ENCODE results near the gene WDR33.

WDR33 gene

DNA sequence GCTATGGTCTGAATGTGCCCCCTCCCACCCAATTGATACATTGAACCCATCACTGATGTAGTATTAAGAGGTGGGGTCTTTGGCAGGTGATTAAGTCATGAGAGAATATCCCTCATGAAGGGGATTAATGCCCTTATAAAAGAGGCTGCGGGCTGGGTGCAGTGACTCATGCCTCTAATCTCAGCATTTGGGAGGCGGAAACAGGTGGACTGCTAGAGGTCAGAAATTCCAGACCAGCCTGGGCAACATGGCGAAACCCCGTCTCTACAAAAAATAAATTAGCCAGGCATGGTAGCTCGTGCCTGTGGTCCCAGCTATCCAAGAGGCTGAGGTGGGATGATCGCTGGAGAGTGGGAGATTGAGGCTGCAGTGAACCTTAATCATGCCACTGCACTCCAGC lies 32.7 kb upstream of the WDR33 start:
- POLR2A ChIA-PET = interaction anchor here (1.1 kb wide), 1 partner anchor 9 kb away, joined by 4 read pairs; no protein-coding TSS in a partner anchor
- Histone ChIP-seq H3K4me3 (ENCODE audit: low read depth, low read length) (no peak overlapping the region), H3K9me3 (ENCODE audit: control insufficient read depth, insufficient read depth, low read depth, low read length) (no peaks in the 10 kb centered on the region), H3K36me3 (ENCODE audit: control insufficient read depth in 2 of 2, insufficient read depth in 1 of 2, low read length in 2 of 2) (peaks cover 38 to 43% of the 10 kb centered on the region in 2 experiments), H3K4me1 (ENCODE audit: control insufficient read depth, insufficient read depth, low read length) (no peaks in the 10 kb centered on the region), H3K27ac (ENCODE audit: extremely low read depth, low read depth, low read length) (no peak overlapping the region)
- CTCF ChIA-PET = no interaction called here
- TF ChIP-seq, protein P1, sequence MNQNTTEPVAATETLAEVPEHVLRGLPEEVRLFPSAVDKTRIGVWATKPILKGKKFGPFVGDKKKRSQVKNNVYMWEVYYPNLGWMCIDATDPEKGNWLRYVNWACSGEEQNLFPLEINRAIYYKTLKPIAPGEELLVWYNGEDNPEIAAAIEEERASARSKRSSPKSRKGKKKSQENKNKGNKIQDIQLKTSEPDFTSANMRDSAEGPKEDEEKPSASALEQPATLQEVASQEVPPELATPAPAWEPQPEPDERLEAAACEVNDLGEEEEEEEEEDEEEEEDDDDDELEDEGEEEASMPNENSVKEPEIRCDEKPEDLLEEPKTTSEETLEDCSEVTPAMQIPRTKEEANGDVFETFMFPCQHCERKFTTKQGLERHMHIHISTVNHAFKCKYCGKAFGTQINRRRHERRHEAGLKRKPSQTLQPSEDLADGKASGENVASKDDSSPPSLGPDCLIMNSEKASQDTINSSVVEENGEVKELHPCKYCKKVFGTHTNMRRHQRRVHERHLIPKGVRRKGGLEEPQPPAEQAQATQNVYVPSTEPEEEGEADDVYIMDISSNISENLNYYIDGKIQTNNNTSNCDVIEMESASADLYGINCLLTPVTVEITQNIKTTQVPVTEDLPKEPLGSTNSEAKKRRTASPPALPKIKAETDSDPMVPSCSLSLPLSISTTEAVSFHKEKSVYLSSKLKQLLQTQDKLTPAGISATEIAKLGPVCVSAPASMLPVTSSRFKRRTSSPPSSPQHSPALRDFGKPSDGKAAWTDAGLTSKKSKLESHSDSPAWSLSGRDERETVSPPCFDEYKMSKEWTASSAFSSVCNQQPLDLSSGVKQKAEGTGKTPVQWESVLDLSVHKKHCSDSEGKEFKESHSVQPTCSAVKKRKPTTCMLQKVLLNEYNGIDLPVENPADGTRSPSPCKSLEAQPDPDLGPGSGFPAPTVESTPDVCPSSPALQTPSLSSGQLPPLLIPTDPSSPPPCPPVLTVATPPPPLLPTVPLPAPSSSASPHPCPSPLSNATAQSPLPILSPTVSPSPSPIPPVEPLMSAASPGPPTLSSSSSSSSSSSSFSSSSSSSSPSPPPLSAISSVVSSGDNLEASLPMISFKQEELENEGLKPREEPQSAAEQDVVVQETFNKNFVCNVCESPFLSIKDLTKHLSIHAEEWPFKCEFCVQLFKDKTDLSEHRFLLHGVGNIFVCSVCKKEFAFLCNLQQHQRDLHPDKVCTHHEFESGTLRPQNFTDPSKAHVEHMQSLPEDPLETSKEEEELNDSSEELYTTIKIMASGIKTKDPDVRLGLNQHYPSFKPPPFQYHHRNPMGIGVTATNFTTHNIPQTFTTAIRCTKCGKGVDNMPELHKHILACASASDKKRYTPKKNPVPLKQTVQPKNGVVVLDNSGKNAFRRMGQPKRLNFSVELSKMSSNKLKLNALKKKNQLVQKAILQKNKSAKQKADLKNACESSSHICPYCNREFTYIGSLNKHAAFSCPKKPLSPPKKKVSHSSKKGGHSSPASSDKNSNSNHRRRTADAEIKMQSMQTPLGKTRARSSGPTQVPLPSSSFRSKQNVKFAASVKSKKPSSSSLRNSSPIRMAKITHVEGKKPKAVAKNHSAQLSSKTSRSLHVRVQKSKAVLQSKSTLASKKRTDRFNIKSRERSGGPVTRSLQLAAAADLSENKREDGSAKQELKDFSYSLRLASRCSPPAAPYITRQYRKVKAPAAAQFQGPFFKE (tag by site-specific recombination; IDR thresholded peaks at IDR 0.05; ENCODE audit: borderline replicate concordance) = no peak
- no peak for TF ChIP-seq HOXD13 (CRISPR knock-in tag; IDR thresholded peaks at IDR 0.05; ENCODE audit: borderline replicate concordance)

DNA sequence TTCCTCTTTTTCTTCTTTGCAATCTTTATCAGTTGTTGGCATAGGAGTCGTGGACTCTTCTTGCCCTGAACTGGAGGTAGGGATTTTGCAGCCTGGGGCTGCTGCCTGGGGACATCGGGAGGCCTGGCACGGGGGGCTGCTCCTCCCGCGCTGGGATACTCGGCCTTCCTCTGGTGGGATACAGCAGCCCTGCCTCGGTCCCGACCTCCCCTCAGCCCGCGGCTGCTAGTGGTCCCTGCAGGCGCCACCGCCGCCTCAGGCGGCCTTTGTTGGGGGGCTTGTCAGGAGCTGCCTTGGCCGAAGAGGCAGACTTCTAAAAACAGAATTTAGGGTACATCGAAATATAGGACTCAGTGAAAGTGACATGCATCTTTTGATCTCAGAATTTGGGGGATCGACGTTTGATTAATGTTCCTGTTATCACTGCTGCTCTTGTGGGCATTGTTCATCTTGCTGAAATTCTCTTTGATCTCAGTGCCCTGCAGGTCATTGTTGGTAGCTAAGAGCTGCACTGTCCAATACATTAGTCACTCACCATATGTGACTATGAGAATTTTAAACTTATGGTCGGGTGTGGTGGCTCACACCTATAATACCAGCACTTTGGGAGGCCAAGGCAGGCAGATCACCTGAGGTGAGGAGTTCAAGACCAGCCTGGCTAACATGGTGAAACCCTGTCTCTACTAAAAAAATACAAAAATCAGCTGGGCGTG lies 30.7 kb upstream of the WDR33 start:
- H3K36me3 ChIP-seq (ENCODE audit: control insufficient read depth in 2 of 2, insufficient read depth in 1 of 2, low read length in 2 of 2) = peaks cover 22 to 23% of the 10 kb centered on the region in 2 experiments
- no peak overlapping the region for H3K4me3 ChIP-seq (ENCODE audit: low read depth, low read length)
- no peaks in the 10 kb centered on the region for H3K4me1 ChIP-seq (ENCODE audit: control insufficient read depth, insufficient read depth, low read length)
- no peak overlapping the region for H3K27ac ChIP-seq (ENCODE audit: extremely low read depth, low read depth, low read length)
- H3K9me3 ChIP-seq (ENCODE audit: control insufficient read depth, insufficient read depth, low read depth, low read length) = no peaks in the 10 kb centered on the region
- POLR2A ChIA-PET = interaction anchor here (1.2 kb wide), 1 partner anchor 13 kb away, joined by 7 read pairs; no protein-coding TSS in a partner anchor
- 0 out of 2 replicates have a peak, but pooled peaks have one; percentile 10 for TF ChIP-seq ZBTB17 (tag by site-specific recombination; IDR thresholded peaks at IDR 0.05)
- TF ChIP-seq, protein P2, sequence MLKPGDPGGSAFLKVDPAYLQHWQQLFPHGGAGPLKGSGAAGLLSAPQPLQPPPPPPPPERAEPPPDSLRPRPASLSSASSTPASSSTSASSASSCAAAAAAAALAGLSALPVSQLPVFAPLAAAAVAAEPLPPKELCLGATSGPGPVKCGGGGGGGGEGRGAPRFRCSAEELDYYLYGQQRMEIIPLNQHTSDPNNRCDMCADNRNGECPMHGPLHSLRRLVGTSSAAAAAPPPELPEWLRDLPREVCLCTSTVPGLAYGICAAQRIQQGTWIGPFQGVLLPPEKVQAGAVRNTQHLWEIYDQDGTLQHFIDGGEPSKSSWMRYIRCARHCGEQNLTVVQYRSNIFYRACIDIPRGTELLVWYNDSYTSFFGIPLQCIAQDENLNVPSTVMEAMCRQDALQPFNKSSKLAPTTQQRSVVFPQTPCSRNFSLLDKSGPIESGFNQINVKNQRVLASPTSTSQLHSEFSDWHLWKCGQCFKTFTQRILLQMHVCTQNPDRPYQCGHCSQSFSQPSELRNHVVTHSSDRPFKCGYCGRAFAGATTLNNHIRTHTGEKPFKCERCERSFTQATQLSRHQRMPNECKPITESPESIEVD (tag by site-specific recombination; IDR thresholded peaks at IDR 0.05) = no peak
- CTCF ChIA-PET = interaction anchor here (0.8 kb wide), 1 partner anchor 51 kb away, joined by 3 read pairs; no protein-coding TSS in a partner anchor

DNA sequence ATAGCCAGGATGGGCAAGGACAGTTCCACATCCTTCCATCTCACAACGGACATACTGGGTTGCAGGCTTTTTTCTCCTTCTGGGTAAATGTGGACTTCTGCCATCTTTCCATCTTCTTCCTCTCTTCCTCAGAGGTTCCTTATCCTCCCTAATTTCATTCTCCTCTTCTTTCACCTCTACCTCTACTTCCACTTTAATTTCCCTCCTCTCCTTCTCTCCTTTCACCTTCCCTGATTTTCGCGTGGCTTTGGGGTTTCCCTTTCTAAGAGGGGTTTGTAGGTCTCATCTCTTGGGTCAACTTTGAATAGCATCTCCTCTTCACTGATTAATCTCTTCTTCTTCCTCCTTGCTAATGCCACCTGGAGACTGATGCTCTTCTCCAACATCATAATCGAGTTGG lies 29.9 kb upstream of the WDR33 start:
- ChIA-PET POLR2A (no interaction called here), CTCF (no interaction called here)

DNA sequence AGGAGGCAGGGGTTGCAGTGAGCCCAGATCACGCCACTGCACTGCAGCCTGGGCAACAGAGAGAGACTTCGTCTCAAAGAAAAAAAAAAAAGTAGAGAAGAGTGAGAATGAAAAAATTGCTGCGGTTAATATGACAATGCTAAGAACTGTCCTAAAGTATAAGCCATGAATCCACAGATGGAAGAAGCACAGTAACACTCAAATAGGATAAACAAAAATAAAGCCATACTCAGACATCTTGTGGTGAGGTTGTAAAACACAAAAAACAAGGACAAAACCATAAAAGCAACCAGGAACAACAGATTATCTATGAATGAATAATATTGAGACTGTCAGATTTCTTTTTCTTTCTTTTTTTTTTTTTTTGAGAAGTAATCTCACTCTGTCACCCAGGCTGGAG lies 24.0 kb upstream of the WDR33 start:
- TF ChIP-seq ZFHX2 (tag by site-specific recombination; conservative IDR thresholded peaks at IDR 0.05) (no peak), ZNF335 (tag by site-specific recombination; conservative IDR thresholded peaks at IDR 0.05) (no peak), ZNF423 (tag by site-specific recombination; IDR thresholded peaks at IDR 0.05) (no peak), ZNF830 (tag by site-specific recombination; IDR thresholded peaks at IDR 0.05; ENCODE audit: low read depth) (no peak), ZNF214 (tag by site-specific recombination; IDR thresholded peaks at IDR 0.05; ENCODE audit: borderline replicate concordance) (no peak), MYNN (tag by site-specific recombination; IDR thresholded peaks at IDR 0.05; ENCODE audit: borderline replicate concordance) (no peak), ZNF121 (tag by site-specific recombination; IDR thresholded peaks at IDR 0.05) (no peak)
- TF ChIP-seq, protein P3, sequence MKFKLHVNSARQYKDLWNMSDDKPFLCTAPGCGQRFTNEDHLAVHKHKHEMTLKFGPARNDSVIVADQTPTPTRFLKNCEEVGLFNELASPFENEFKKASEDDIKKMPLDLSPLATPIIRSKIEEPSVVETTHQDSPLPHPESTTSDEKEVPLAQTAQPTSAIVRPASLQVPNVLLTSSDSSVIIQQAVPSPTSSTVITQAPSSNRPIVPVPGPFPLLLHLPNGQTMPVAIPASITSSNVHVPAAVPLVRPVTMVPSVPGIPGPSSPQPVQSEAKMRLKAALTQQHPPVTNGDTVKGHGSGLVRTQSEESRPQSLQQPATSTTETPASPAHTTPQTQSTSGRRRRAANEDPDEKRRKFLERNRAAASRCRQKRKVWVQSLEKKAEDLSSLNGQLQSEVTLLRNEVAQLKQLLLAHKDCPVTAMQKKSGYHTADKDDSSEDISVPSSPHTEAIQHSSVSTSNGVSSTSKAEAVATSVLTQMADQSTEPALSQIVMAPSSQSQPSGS (tag by site-specific recombination; IDR thresholded peaks at IDR 0.05; ENCODE audit: low read depth) = no peak
- no peaks in the 10 kb centered on the region for H3K9me3 ChIP-seq (ENCODE audit: control insufficient read depth, insufficient read depth, low read depth, low read length)
- H3K27ac ChIP-seq (ENCODE audit: extremely low read depth, low read depth, low read length) = no peak overlapping the region
- no peaks in the 10 kb centered on the region for H3K36me3 ChIP-seq (ENCODE audit: control insufficient read depth in 2 of 2, insufficient read depth in 1 of 2, low read length in 2 of 2)
- no peak overlapping the region for H3K4me3 ChIP-seq (ENCODE audit: low read depth, low read length)
- POLR2A ChIA-PET = no interaction called here
- CTCF ChIA-PET = no interaction called here
- H3K4me1 ChIP-seq (ENCODE audit: control insufficient read depth, insufficient read depth, low read length) = no peaks in the 10 kb centered on the region

More for the DNA sequence above, 29.9 kb upstream of the WDR33 start:
- TF ChIP-seq ZNF366 (tag by site-specific recombination; conservative IDR thresholded peaks at IDR 0.05) (peak; percentile 53), KLF1 (tag by site-specific recombination; IDR thresholded peaks at IDR 0.05) (no peak), GLIS1 (tag by site-specific recombination; IDR thresholded peaks at IDR 0.05) (no peak), FEZF1 (tag by site-specific recombination; IDR thresholded peaks at IDR 0.05) (no peak), PRDM1 (tag by site-specific recombination; IDR thresholded peaks at IDR 0.05) (peak; percentile 64), ZNF654 (tag by site-specific recombination; IDR thresholded peaks at IDR 0.05; ENCODE audit: low read depth) (no peak), HOXC10 (CRISPR knock-in tag; IDR thresholded peaks at IDR 0.05) (no peak)
- Histone ChIP-seq H3K4me3 (ENCODE audit: low read depth, low read length) (no peak overlapping the region), H3K36me3 (ENCODE audit: control insufficient read depth in 2 of 2, insufficient read depth in 1 of 2, low read length in 2 of 2) (peaks cover 15% of the 10 kb centered on the region in 2 experiments; a peak in 2 of 3 replicates), H3K9me3 (ENCODE audit: control insufficient read depth, insufficient read depth, low read depth, low read length) (no peaks in the 10 kb centered on the region), H3K4me1 (ENCODE audit: control insufficient read depth, insufficient read depth, low read length) (no peaks in the 10 kb centered on the region), H3K27ac (ENCODE audit: extremely low read depth, low read depth, low read length) (no peak overlapping the region)

Measured in HEK293 (cell line).